DND-41 (cell line): ENCODE data around the gene KIRREL3.

ENCODE experiments used
- CTCF ChIP-seq: IDR thresholded peaks from 2 replicates; pipeline ENCODE4 v1.5.1; 2012; ENCODE audit warnings: borderline replicate concordance, low read length, moderate library complexity, mild to moderate bottlenecking; ENCODE audit not compliant: poor library complexity, severe bottlenecking; ENCODE audit errors: extremely low read depth
- EZH2 ChIP-seq: IDR thresholded peaks from 3 replicates; pipeline ENCODE4 v1.6.1; 2012; ENCODE audit warnings: borderline replicate concordance, low read depth, mild to moderate bottlenecking, moderate library complexity, low read length, inconsistent platforms; ENCODE audit not compliant: severe bottlenecking

- TF ChIP-seq CTCF (no peak), EZH2 (no peak)
These were observed 137.1 kb downstream of the KIRREL3 start for GRCh38 chr11:126863294-126863997.
